Neuron (in vitro differentiated cells): Measurements from ENCODE around the gene SNX8.
"Not testable (repeated sequence)": the region's sequence is repeated elsewhere in the genome, so short reads cannot be mapped to it uniquely, and the experiment has no call there.

Experiments
- H2AFZ ChIP-seq: one replicate; pipeline ENCODE4 v1.6.1; 2013; ENCODE audit warnings: low read depth, mild to moderate bottlenecking, inconsistent platforms, low read length, moderate library complexity
- H3K27me3 ChIP-seq: one replicate; pipeline ENCODE4 v1.6.1; 2013; ENCODE audit warnings: low read length; ENCODE audit not compliant: insufficient read depth
- H3K36me3 ChIP-seq: one replicate; pipeline ENCODE4 v1.6.1; 2013; ENCODE audit warnings: low read length; ENCODE audit not compliant: insufficient read depth
- H3K4me1 ChIP-seq: one replicate; pipeline ENCODE4 v1.6.1; 2013; ENCODE audit warnings: low read length; ENCODE audit not compliant: insufficient read depth
- H3K4me3 ChIP-seq: 2 replicates; pipeline ENCODE4 v1.5.1; 2013; ENCODE audit warnings: mild to moderate bottlenecking, low read length, moderate library complexity
- H3K9me3 ChIP-seq: one replicate; pipeline ENCODE4 v1.6.1; 2013; ENCODE audit warnings: low read length

SNX8 gene

GRCh38 chr7:2275101-2275500 is 39.1 kb downstream of the SNX8 start:
- no peak overlapping the region for H2AFZ ChIP-seq
- peaks cover 7% of the 10 kb centered on the region for H3K36me3 ChIP-seq
- no peaks in the 10 kb centered on the region for H3K27me3 ChIP-seq
- peaks cover 5% of the 10 kb centered on the region for H3K4me1 ChIP-seq
- no peak overlapping the region for H3K4me3 ChIP-seq
- no peaks in the 10 kb centered on the region for H3K9me3 ChIP-seq

GRCh38 chr7:2274666-2275065 is 39.6 kb downstream of the SNX8 start:
- Histone ChIP-seq H3K36me3 (peaks cover 7% of the 10 kb centered on the region), H3K4me1 (peaks cover 9% of the 10 kb centered on the region), H3K9me3 (no peaks in the 10 kb centered on the region), H2AFZ (no peak overlapping the region), H3K4me3 (no peak overlapping the region), H3K27me3 (no peaks in the 10 kb centered on the region)

- peaks cover 12% of the 10 kb centered on the region for H3K4me1 ChIP-seq
- peaks cover 7% of the 10 kb centered on the region for H3K36me3 ChIP-seq
These were observed 40.4 kb downstream of the SNX8 start for GRCh38 chr7:2273866-2274265.

GRCh38 chr7:2272031-2272430 is 42.2 kb downstream of the SNX8 start:
- Histone ChIP-seq H3K36me3 (peaks cover 4% of the 10 kb centered on the region), H3K4me3 (no peak overlapping the region), H3K9me3 (no peaks in the 10 kb centered on the region), H2AFZ (no peak overlapping the region), H3K4me1 (peaks cover 12% of the 10 kb centered on the region), H3K27me3 (no peaks in the 10 kb centered on the region)

More at GRCh38 chr7:2273866-2274265, 40.4 kb downstream of the SNX8 start:
- H3K27me3 ChIP-seq, result no peaks in the 10 kb centered on the region
- H3K4me3 ChIP-seq, result no peak overlapping the region
- no peak overlapping the region for H2AFZ ChIP-seq
- no peaks in the 10 kb centered on the region for H3K9me3 ChIP-seq

DNA sequence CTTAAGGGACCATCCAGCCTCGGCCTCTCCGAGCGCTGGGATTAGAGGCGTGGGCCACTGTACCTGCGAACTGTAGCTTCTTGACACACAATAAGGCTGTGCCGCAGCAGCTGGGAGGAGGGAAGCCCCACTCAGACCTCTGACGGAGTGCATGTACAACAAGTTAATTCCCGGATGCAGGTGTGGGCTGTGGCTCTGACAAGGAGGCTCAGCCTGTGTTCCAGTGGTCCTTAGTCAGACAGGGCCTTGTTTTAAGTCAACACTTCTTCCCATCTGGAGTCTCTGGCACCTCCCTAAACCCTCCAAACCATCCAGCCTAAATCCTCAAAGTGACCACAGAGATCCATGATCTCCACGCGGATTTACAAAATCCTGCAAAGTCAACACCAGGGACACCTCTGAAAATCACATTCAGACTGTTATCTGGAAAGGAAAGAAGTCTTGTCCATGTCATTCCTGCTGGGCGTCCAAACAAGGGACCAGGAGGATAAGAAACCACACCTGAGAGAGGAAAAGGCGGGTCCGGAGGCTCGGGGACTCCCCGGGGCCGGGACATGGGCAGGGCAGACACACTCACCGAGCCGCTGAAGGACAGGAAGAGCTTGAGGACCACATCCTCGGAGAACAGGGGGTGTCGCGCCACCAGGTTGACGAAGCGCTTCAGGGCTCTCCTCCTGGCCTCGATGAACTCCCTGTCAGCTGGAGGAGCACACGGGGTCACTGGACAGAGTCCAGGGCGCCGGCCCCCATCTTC is 42.8 kb downstream of the SNX8 start:
- no peak overlapping the region for H3K4me3 ChIP-seq
- H3K9me3 ChIP-seq, result no peaks in the 10 kb centered on the region
- H3K36me3 ChIP-seq, result peaks cover 7% of the 10 kb centered on the region
- no peaks in the 10 kb centered on the region for H3K27me3 ChIP-seq
- H3K4me1 ChIP-seq, result peaks cover 12% of the 10 kb centered on the region
- no peak overlapping the region for H2AFZ ChIP-seq

DNA sequence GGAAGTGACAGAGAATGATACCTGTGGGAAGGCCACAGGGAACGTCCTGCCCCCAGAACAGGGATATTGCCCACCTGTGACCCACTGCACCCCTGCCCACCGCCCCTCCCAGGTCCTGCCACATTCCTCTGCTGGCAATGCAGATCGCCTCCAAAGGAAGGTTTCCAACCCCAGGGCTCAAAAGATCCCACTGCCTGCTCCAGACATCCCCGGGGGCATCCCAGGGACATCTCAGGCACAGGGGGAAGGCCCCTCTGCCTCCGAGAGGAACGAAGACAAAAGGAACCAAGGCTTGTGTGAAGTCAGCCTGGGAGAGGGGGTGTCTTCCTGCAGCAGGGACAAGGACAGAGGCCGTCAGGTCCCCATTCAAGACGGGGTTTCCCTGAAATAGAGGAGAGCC is 43.7 kb downstream of the SNX8 start:
- H2AFZ ChIP-seq, result no peak overlapping the region
- peaks cover 12% of the 10 kb centered on the region for H3K4me1 ChIP-seq

DNA sequence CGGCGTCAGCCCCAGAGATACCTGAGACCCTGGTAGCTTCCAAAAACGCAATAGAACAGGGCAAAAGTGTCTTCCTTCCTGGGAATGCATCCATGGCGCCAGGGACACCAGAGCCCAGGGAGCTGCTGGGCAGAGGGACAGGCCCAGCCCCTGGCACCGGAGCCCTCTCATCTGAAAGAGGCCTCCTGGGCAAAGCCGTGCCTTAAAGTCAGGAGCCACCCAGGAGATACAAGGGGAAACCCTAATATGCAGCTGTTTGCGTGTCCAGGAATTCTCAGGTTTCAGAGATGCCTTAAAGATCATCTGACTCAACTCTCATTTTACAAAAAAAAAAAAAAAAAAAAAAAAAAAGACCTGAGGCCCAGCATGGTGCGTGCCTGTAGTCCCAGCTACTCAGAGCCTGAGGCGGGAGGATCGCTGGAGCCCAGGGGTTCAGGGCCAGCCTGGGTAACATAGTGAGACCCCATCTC is 44.2 kb downstream of the SNX8 start:
- H3K4me3 ChIP-seq, result no peak overlapping the region
- no peak overlapping the region for H2AFZ ChIP-seq
- H3K36me3 ChIP-seq, result peaks cover 6% of the 10 kb centered on the region
- no peaks in the 10 kb centered on the region for H3K27me3 ChIP-seq
- H3K9me3 ChIP-seq, result no peaks in the 10 kb centered on the region
- peaks cover 12% of the 10 kb centered on the region for H3K4me1 ChIP-seq

More for the DNA sequence above, 43.7 kb downstream of the SNX8 start:
- no peaks in the 10 kb centered on the region for H3K9me3 ChIP-seq
- H3K4me3 ChIP-seq, result no peak overlapping the region
- H3K27me3 ChIP-seq, result no peaks in the 10 kb centered on the region
- H3K36me3 ChIP-seq, result peaks cover 7% of the 10 kb centered on the region

- H3K27me3 ChIP-seq, H3K9me3 ChIP-seq, H3K36me3 ChIP-seq, H2AFZ ChIP-seq, H3K4me3 ChIP-seq: not testable (repeated sequence)
- H3K4me1 ChIP-seq, result peaks cover 12% of the 10 kb centered on the region
These were observed 44.9 kb downstream of the SNX8 start for GRCh38 chr7:2269089-2269990.

- H3K36me3 ChIP-seq, result peaks cover 13% of the 10 kb centered on the region
These were observed 47.3 kb downstream of the SNX8 start for GRCh38 chr7:2266911-2267310.

DNA sequence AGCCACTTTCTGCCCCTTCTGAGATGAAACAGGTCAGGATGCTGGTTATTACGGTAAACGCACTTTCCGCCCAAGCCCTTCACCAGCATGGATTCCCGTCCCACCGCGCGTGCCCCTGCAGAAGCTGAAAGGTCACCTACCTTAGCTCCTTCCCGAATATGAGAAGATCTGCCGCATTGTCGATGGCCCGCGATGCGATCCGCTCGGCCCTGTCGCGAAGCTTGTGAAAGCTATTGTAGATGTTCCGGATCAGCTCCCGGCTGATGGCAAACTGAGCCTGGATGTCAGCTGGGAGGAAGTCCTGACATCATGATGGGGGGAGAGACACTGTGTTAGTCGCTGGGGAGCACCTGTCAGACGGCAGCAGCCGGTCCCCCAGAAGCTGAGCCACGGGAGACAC is 50.1 kb downstream of the SNX8 start:
- H3K4me1 ChIP-seq, result no peaks in the 10 kb centered on the region
- H3K4me3 ChIP-seq, result no peak overlapping the region
- H2AFZ ChIP-seq, result no peak overlapping the region
- H3K36me3 ChIP-seq, result peaks cover 13% of the 10 kb centered on the region
- H3K9me3 ChIP-seq, result no peaks in the 10 kb centered on the region
- no peaks in the 10 kb centered on the region for H3K27me3 ChIP-seq

More at GRCh38 chr7:2266911-2267310, 47.3 kb downstream of the SNX8 start:
- H3K4me1 ChIP-seq, result peaks cover 12% of the 10 kb centered on the region
- no peak overlapping the region for H3K4me3 ChIP-seq
- no peaks in the 10 kb centered on the region for H3K9me3 ChIP-seq
- H2AFZ ChIP-seq, result no peak overlapping the region
- H3K27me3 ChIP-seq, result no peaks in the 10 kb centered on the region

DNA sequence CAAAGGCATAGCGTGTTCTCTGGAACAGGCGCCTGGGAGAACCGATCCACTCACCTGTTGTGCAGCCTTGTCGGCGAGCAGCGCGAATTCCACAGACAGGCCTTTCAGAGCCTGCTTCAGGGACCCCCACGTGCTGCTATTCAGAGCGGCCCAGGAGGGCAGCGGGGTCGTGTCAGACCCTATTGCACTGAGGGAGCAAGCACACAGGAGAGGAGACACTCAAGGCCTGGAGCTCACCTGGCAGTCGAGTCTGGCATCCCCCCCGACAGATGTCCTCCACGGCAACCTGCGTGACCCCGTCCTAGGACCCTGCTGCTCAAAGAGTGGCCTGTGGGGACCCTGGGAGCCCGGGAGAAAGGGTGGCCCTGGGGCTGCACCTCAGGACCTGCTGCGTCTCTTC is 51.1 kb downstream of the SNX8 start:
- Histone ChIP-seq H3K36me3 (peaks cover 13% of the 10 kb centered on the region), H3K27me3 (no peaks in the 10 kb centered on the region), H3K4me1 (no peaks in the 10 kb centered on the region), H3K4me3 (no peak overlapping the region), H2AFZ (no peak overlapping the region), H3K9me3 (no peaks in the 10 kb centered on the region)

DNA sequence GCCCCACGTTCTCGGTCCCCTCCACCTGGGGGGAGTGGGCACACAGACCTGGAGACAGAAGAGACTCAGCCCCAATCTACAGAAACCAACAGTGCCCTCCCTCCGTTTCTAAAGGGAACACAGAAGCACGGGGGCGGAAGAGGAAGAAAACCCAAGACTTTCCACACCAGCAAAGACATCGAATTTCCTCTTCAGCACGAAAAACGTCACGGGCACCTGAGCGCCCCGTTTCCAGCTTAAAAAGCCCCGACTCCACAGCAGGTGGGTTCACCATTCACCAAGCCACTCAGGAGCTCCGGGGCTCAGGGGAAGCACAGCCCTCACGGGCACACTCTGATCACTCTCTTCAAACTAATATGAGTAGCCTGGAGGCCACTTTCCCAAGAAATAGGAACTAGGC is 52.6 kb downstream of the SNX8 start:
- no peaks in the 10 kb centered on the region for H3K4me1 ChIP-seq
- H2AFZ ChIP-seq, result no peak overlapping the region
- no peaks in the 10 kb centered on the region for H3K27me3 ChIP-seq
- no peak overlapping the region for H3K4me3 ChIP-seq
- H3K9me3 ChIP-seq, result no peaks in the 10 kb centered on the region
- H3K36me3 ChIP-seq, result peaks cover 14% of the 10 kb centered on the region

DNA sequence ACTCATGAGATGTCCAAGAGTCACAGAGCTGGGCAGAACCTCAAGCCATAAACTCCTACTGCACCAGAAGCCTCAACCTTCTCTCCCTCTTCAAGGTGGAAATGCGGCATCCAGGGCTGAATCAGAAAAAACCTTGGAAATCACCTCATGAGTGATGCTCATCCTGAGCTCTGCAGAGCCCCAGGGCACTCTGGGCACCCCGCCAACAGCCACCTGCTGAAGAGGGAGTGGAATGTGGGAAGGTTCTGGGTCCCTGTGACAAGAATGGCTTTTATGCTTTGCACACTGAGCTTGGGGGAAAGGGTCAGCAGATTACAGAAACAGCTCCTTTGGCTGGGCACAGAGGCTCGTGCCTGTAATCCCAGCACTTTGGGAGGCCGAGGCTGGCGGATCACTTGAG is 53.4 kb downstream of the SNX8 start:
- no peaks in the 10 kb centered on the region for H3K27me3 ChIP-seq
- H2AFZ ChIP-seq, result no peak overlapping the region
- H3K9me3 ChIP-seq, result no peaks in the 10 kb centered on the region
- no peak overlapping the region for H3K4me3 ChIP-seq
- peaks cover 16% of the 10 kb centered on the region for H3K36me3 ChIP-seq
- no peaks in the 10 kb centered on the region for H3K4me1 ChIP-seq
